Naive thymus-derived CD4-positive, alpha-beta T cell (primary cell): ENCODE data around the gene PLEKHM2. TPM values are rescaled to one million over a fixed set of nuclear protein-coding genes. Genes with fewer than 3 reads are reported as not detected.
A peak's percentile ranks its signal among the peaks of the same experiment; 100 is the strongest.

Experiments used
- ATAC-seq: fragments of 150-1000 bp; cut with Tn5 transposase; 2 replicates; pipeline ENCODE4 v1.10.0; 2021; ENCODE audit warnings: mild to moderate bottlenecking, moderate library complexity
- CTCF ChIA-PET: fragments of 350-600 bp; sonication (Branson Sonifier 250); formaldehyde crosslinking; loops from one replicate; lab custom pipeline; 2021; ENCODE audit warnings: antibody characterized with exemption; lab: Charles Lee
- POLR2A ChIA-PET: fragments of 350-600 bp; sonication (Branson Sonifier 250); formaldehyde crosslinking; loops from one replicate; lab custom pipeline; 2021; ENCODE audit warnings: antibody characterized with exemption, inconsistent platforms; lab: Charles Lee
- DNase-seq, 9 donors: peaks; one replicate each; pipeline versions ENCODE4 v3.0.0 to v3.0.0-alpha.2; 2020 to 2022; ENCODE audit warnings: mixed read lengths in 1 of 9
- H3K27ac ChIP-seq: one replicate; pipeline ENCODE4 v1.7.0; 2013; ENCODE audit warnings: mild to moderate bottlenecking, low read depth, low read length, moderate library complexity
- H3K27me3 ChIP-seq, 2 donors: one replicate each; pipeline ENCODE4 v1.7.0; 2013; ENCODE audit warnings: low read length in 2 of 2, mild to moderate bottlenecking in 2 of 2, moderate library complexity in 2 of 2; ENCODE audit not compliant: control insufficient read depth in 2 of 2, insufficient read depth in 2 of 2
- H3K36me3 ChIP-seq, 3 experiments: 1 replicate in 2 of 3; 2 replicates in 1 of 3; pipeline ENCODE4 v1.7.0; 2013; ENCODE audit warnings: low read length in 3 of 3, mild to moderate bottlenecking in 3 of 3, moderate library complexity in 1 of 3; ENCODE audit not compliant: insufficient read depth in 3 of 3, control insufficient read depth in 2 of 3
- H3K4me1 ChIP-seq, 2 donors: one replicate each; pipeline ENCODE4 v1.7.0; 2013; ENCODE audit warnings: low read length in 2 of 2, mild to moderate bottlenecking in 2 of 2, moderate library complexity in 1 of 2; ENCODE audit not compliant: control insufficient read depth in 2 of 2, insufficient read depth in 2 of 2
- H3K4me3 ChIP-seq: 2 replicates; pipeline ENCODE4 v1.7.0; 2013; ENCODE audit warnings: mild to moderate bottlenecking, low read length
- H3K9me3 ChIP-seq, 3 experiments: 1 replicate in 2 of 3; 2 replicates in 1 of 3; pipeline ENCODE4 v1.7.0; 2013; ENCODE audit warnings: low read length in 3 of 3; ENCODE audit not compliant: control insufficient read depth in 2 of 3
- H3K27ac Mint-ChIP-seq, 9 donors: one replicate each; pipeline ENCODE4 v1.8.0; 2020 to 2022; ENCODE audit warnings: mixed read lengths in 9 of 9, mild to moderate bottlenecking in 8 of 9, moderate library complexity in 5 of 9, inconsistent platforms in 2 of 9
- H3K27me3 Mint-ChIP-seq, 5 donors: one replicate each; pipeline ENCODE4 v1.8.0; 2021 to 2022; ENCODE audit warnings: mixed read lengths in 5 of 5, mild to moderate bottlenecking in 1 of 5
- H3K36me3 Mint-ChIP-seq, 5 donors: one replicate each; pipeline ENCODE4 v1.8.0; 2020 to 2022; ENCODE audit warnings: mixed read lengths in 5 of 5, mild to moderate bottlenecking in 3 of 5, inconsistent platforms in 1 of 5
- H3K4me1 Mint-ChIP-seq, 7 donors: one replicate each; pipeline ENCODE4 v1.8.0; 2020 to 2022; ENCODE audit warnings: mixed read lengths in 7 of 7, mild to moderate bottlenecking in 3 of 7, inconsistent platforms in 1 of 7
- H3K4me3 Mint-ChIP-seq, 10 donors: one replicate each; pipeline ENCODE4 v1.8.0; 2020 to 2022; ENCODE audit warnings: mild to moderate bottlenecking in 10 of 10, mixed read lengths in 10 of 10, moderate library complexity in 6 of 10, inconsistent platforms in 2 of 10
- H3K9me3 Mint-ChIP-seq, 11 donors: one replicate each; pipeline ENCODE4 v1.8.0; 2020 to 2022; ENCODE audit warnings: mixed read lengths in 11 of 11, mild to moderate bottlenecking in 4 of 11, inconsistent platforms in 1 of 11, moderate library complexity in 1 of 11
- intact Hi-C, 2 donors: fragments of 100-400 bp; cut with micrococcal nuclease; formaldehyde crosslinking; loops; one replicate each; pipeline ENCODE4 v1.15.1; 2023
- polyA plus RNA-seq, 2 donors: library from polyadenylated mRNA; unstranded; fragments of 300-500 nt; fragmentation: Illumina TruSeq; gene quantifications; one replicate each; pipeline ENCODE4 v1.2.3, GENCODE V29; 2021
- total RNA-seq, 6 experiments: library from RNA in 5 of 6; stranded (reverse) in 5 of 6; gene quantifications; 1 replicate in 5 of 6; 2 replicates in 1 of 6; pipeline ENCODE4 v1.2.3 and lab custom pipeline; 2021 to 2026

PLEKHM2 gene
- total and polyA plus RNA-seq, 7 experiments from 2014 or later, result 4.3 to 78.6 (median 58.5) TPM

DNA sequence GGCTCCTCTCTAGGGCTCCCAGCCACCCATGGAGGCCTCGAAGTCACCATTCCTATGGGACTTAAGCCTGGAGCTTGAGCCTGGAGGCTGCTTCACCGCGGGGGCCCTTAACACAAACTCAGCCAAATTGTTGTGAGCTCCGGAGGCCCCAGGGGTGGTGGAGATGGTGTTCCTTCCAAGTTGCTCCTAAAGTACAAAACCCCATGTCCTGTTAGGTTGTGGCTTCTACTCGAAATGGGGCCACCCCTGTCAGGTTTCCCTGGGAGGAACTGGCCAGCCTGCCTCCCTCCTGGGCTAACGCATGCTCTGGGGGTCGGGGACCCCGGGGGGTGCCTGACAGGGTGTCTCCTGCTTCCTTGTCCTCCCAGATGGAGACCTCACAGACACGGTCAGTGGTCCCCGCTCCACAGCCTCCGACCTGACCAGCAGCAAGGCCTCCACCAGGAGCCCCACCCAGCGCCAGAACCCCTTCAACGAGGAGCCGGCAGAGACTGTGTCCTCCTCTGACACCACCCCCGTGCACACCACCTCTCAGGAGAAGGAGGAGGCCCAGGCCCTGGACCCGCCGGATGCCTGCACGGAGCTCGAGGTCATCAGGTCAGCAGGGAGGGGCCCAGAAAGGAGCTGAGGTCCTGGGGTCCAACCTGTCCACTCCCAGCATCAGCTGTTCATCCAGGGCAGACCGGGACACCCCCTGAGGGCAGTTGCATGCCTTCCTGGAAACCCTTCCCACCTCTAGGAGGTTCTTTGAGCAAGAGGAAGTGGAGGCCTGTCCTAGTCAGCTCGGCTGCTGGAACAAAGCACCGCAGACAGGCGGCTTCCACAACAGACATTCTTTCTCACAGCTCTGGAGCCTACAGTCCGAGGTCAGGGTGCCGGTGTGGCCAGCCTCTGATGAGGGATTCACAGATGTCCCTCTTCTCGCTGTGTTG, 41.1 kb downstream of the PLEKHM2 start:
- CTCF ChIA-PET, result no interaction called here
- no peak for DNase-seq
- Histone ChIP-seq H3K4me1 (no peaks in the 10 kb centered on the region), H3K27ac (no peak overlapping the region), H3K9me3 (no peaks in the 10 kb centered on the region), H3K4me3 (no peak overlapping the region), H3K27me3 (no peaks in the 10 kb centered on the region), H3K36me3 (peaks cover 0 to 91% (median 0%) of the 10 kb centered on the region in 3 experiments)
- ATAC-seq, result no peak
- Mint-ChIP-seq H3K36me3 (peaks cover 0 to 35% (median 3%) of the 10 kb centered on the region in 5 donors), H3K27ac (no peak overlapping the region), H3K9me3 (no peaks in the 10 kb centered on the region), H3K4me1 (no peaks in the 10 kb centered on the region), H3K4me3 (no peak overlapping the region), H3K27me3 (no peaks in the 10 kb centered on the region)
- POLR2A ChIA-PET, result no interaction called here
- intact Hi-C loops, result no loop called here

DNA sequence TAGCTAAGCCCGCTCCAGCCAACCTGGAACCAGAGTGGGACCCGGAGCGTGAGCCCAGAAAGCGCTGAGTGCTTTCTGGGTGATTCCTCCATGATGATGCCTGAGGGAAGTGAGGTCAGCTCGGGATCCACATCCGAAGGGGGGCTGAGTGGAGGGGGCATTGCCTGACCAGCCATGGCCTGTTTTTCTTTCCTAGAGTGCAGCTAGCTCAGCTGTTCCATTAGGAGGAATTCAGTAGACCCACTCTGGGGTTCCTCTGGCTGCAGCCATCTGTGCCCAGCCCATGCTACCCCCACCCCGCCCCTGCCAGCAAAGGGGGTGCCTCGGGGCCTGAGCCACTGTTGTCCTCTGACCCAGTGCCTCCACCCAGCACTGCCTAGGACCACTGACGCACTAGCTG, 42.4 kb downstream of the PLEKHM2 start:
- Histone ChIP-seq H3K27ac (no peak overlapping the region), H3K36me3 (peaks cover 0 to 91% (median 4%) of the 10 kb centered on the region in 3 experiments), H3K4me1 (no peaks in the 10 kb centered on the region), H3K9me3 (no peaks in the 10 kb centered on the region), H3K27me3 (no peaks in the 10 kb centered on the region), H3K4me3 (no peak overlapping the region)
- intact Hi-C loops, result no loop called here
- Mint-ChIP-seq H3K27ac (no peak overlapping the region), H3K4me1 (no peaks in the 10 kb centered on the region), H3K9me3 (no peaks in the 10 kb centered on the region), H3K27me3 (no peaks in the 10 kb centered on the region), H3K36me3 (peaks cover 0 to 31% (median 3%) of the 10 kb centered on the region in 5 donors), H3K4me3 (no peak overlapping the region)
- ATAC-seq, result no peak
- ChIA-PET CTCF (no interaction called here), POLR2A (no interaction called here)
- no peak for DNase-seq

DNA sequence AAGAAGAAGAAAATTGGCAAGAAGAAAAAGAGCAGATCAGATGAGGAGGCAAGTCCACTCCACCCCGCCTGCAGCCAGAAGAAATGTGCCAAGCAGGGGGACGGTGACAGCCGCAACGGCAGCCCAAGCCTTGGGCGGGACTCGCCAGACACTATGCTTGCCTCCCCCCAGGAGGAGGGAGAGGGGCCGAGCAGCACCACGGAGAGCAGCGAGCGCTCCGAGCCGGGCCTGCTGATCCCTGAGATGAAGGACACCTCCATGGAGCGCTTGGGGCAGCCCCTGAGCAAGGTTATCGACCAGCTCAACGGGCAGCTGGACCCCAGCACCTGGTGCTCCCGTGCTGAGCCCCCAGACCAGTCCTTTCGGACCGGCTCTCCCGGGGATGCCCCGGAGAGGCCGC, 42.9 kb downstream of the PLEKHM2 start:
- no peaks in the 10 kb centered on the region for H3K4me1 Mint-ChIP-seq
- no peak overlapping the region for H3K27ac Mint-ChIP-seq
- no peak overlapping the region for H3K27ac ChIP-seq
- no peaks in the 10 kb centered on the region for H3K9me3 ChIP-seq
- no peaks in the 10 kb centered on the region for H3K27me3 ChIP-seq
- no peak for ATAC-seq
- H3K9me3 Mint-ChIP-seq, result no peaks in the 10 kb centered on the region
- no peak overlapping the region for H3K4me3 ChIP-seq
- peaks cover 0 to 92% (median 7%) of the 10 kb centered on the region in 3 experiments for H3K36me3 ChIP-seq
- DNase-seq, result no peak
- CTCF ChIA-PET, result no interaction called here
- POLR2A ChIA-PET, result no interaction called here
- H3K4me3 Mint-ChIP-seq, result no peak overlapping the region
- H3K36me3 Mint-ChIP-seq, result peaks cover 0 to 31% (median 3%) of the 10 kb centered on the region in 5 donors
- intact Hi-C loops, result no loop called here
- no peaks in the 10 kb centered on the region for H3K4me1 ChIP-seq
- H3K27me3 Mint-ChIP-seq, result no peaks in the 10 kb centered on the region

DNA sequence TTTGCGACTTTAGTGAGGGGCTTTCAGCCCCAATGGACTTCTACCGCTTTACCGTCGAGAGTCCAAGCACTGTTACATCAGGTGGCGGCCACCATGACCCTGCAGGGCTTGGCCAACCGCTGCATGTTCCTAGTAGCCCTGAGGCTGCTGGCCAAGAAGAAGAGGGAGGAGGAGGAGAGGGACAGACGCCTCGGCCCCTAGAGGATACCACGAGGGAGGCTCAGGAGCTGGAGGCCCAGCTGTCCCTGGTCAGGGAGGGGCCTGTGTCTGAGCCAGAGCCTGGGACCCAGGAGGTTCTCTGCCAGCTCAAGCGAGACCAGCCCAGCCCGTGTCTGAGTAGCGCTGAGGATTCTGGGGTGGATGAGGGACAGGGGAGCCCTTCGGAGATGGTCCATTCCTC, 43.3 kb downstream of the PLEKHM2 start:
- Mint-ChIP-seq H3K9me3 (no peaks in the 10 kb centered on the region), H3K4me3 (no peak overlapping the region), H3K4me1 (no peaks in the 10 kb centered on the region), H3K27ac (peak overlapping the region in 1 of 9 donors; percentile 1), H3K27me3 (no peaks in the 10 kb centered on the region), H3K36me3 (peaks cover 0 to 33% (median 3%) of the 10 kb centered on the region in 5 donors)
- Histone ChIP-seq H3K9me3 (no peaks in the 10 kb centered on the region), H3K27me3 (no peaks in the 10 kb centered on the region), H3K36me3 (peaks cover 0 to 93% (median 7%) of the 10 kb centered on the region in 3 experiments), H3K4me1 (no peaks in the 10 kb centered on the region), H3K4me3 (no peak overlapping the region), H3K27ac (no peak overlapping the region)
- CTCF ChIA-PET, result no interaction called here
- intact Hi-C loops, result no loop called here
- no peak for ATAC-seq
- DNase-seq, result no peak
- POLR2A ChIA-PET, result no interaction called here

DNA sequence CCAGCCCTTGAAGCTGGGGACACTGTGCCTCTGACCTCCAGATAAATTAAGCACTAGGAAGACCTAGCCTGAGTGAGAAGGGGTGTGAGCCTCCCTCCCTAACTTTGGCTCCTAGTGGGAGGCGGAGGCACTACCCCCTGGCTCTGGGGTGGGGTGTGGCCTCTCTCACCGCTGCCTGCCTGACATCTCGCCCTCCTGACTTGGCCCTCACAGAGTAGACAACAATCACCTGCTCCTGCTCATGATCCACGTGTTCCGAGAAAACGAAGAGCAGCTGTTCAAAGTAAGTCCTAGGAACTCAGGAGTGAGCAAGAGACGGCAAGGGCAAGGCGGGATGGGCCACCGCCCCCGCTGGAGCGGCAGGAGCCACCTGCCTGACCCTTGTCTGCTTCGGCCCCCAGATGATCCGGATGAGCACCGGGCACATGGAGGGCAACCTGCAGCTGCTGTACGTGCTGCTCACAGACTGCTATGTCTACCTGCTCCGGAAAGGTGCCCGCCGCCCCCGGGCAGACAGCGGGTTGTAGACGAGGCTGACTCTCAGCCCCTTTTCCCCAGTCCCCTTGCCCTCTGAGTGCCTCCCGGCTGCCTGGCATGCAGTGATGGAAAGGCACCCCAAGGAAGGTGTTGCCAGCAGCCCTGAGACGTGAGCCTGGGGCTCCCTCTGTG, 43.9 kb downstream of the PLEKHM2 start:
- Mint-ChIP-seq H3K4me1 (no peaks in the 10 kb centered on the region), H3K4me3 (no peak overlapping the region), H3K27me3 (no peaks in the 10 kb centered on the region), H3K27ac (no peak overlapping the region), H3K9me3 (no peaks in the 10 kb centered on the region), H3K36me3 (peaks cover 0 to 28% (median 0%) of the 10 kb centered on the region in 5 donors)
- Histone ChIP-seq H3K9me3 (no peaks in the 10 kb centered on the region), H3K4me1 (no peaks in the 10 kb centered on the region), H3K27ac (no peak overlapping the region), H3K27me3 (no peaks in the 10 kb centered on the region), H3K4me3 (no peak overlapping the region), H3K36me3 (peaks cover 0 to 94% (median 7%) of the 10 kb centered on the region in 3 experiments)
- intact Hi-C loops, result no loop called here
- ChIA-PET POLR2A (no interaction called here), CTCF (no interaction called here)
- no peak for DNase-seq
- ATAC-seq, result no peak

DNA sequence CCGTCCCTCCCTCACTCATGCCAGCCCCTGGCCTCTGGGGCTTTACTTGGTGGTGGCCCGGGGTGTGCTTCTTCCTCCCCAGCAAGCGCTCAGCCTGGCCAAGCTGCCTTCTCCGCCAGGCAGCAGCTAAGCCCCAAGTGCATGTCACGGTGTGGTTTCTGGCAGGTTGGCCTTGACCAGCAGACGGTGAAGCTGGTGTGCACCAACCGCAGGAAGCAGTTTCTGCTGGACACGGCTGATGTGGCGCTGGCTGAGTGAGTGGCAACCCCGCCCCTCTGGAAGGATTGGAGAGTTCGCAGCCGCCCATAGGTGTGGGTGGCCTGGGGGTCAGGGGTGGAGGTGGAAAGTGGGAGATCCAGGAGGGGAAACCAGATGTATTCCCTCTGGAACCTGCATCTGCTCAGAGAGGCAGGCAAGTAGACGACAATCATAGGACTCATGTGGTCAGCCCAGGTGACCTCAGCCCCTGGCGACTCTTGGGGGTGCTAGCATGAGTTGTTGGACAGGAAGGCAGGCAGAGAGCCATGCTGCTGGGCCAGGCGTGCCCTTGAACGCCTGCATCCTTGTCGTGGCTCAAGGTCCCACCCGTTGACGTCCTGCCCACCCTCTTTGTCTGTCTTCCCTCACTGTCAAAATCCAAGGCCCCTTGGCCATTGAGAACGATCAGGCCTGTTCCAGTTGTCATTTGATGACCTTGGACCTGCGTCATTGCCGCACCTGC, 45.0 kb downstream of the PLEKHM2 start:
- POLR2A ChIA-PET, result no interaction called here
- peaks cover 0 to 34% (median 0%) of the 10 kb centered on the region in 5 donors for H3K36me3 Mint-ChIP-seq

More for the DNA sequence above, 45.0 kb downstream of the PLEKHM2 start:
- no peak overlapping the region for H3K4me3 Mint-ChIP-seq
- H3K4me1 Mint-ChIP-seq, result no peaks in the 10 kb centered on the region
- Histone ChIP-seq H3K9me3 (no peaks in the 10 kb centered on the region), H3K4me3 (no peak overlapping the region), H3K4me1 (no peaks in the 10 kb centered on the region), H3K36me3 (peaks cover 0 to 95% (median 7%) of the 10 kb centered on the region in 3 experiments), H3K27ac (no peak overlapping the region), H3K27me3 (no peaks in the 10 kb centered on the region)
- CTCF ChIA-PET, result no interaction called here
- H3K27me3 Mint-ChIP-seq, result no peaks in the 10 kb centered on the region
- no peak for ATAC-seq
- intact Hi-C loops, result no loop called here
- peak overlapping the region in 1 of 9 donors; percentile 51 for H3K27ac Mint-ChIP-seq
- no peaks in the 10 kb centered on the region for H3K9me3 Mint-ChIP-seq
- no peak for DNase-seq
